K562 (cell line): ENCODE results near the gene PANX1. TPM values are rescaled to one million over a fixed set of nuclear protein-coding genes. Genes with fewer than 3 reads are reported as not detected.

ENCODE experiments used
- ATAC-seq: fragments of 200-7000 bp; cut with Tn5 transposase; 3 replicates; pipeline ENCODE4 v1.9.1; 2020; ENCODE audit warnings: moderate library complexity
- BruUV-seq: library from RNA; stranded (reverse); fragments of 400-500 nt; replicated peaks from 2 replicates; lab custom pipeline; 2021; lab: Mats Ljungman, UMichigan
- CTCF ChIA-PET: fragments of 300-600 bp; formaldehyde crosslinking; extraction: SDS; loops from one replicate; lab custom pipeline; 2021; ENCODE audit warnings: low intra/inter-chr PET ratio; lab: Yijun Ruan, JAX
- POLR2A ChIA-PET: fragments of 300-600, 350-650 bp; sonication (Branson Sonifier 250); formaldehyde crosslinking; extraction: SDS; loops from one replicate; lab custom pipeline; 2021; ENCODE audit warnings: antibody characterized with exemption, inconsistent platforms; lab: Yijun Ruan, JAX
- DNase-seq, 4 experiments: peaks; one replicate each; pipeline versions ENCODE4 v3.0.0 to v3.0.0-alpha.2; 2011 to 2018; ENCODE audit warnings: low spot score in 3 of 4, mixed read lengths in 3 of 4; ENCODE audit errors: extremely low read depth in 1 of 4
- FAIRE-seq: peaks from 2 replicates; lab custom pipeline; 2011; peaks lifted over from hg19 to GRCh38; lab: Jason Lieb, UNC
- H2AFZ ChIP-seq: 2 replicates; pipeline ENCODE4 v1.6.0; 2011; ENCODE audit warnings: low read depth, low read length, control low read depth, inconsistent platforms
- H3K27ac ChIP-seq: fragments of 200-600 bp; 3 replicates; pipeline ENCODE4 v1.8.0; 2011; ENCODE audit warnings: low read depth, mild to moderate bottlenecking, control low read depth, inconsistent platforms, low read length, moderate library complexity, mixed read lengths; ENCODE audit errors: extremely low read depth
- H3K27me3 ChIP-seq, 2 experiments: fragments of 300-600 bp in 1 of 2; 2 replicates in 1 of 2; 3 replicates in 1 of 2; pipeline versions ENCODE4 v1.6.0 to v1.8.0; 2011; ENCODE audit warnings: inconsistent platforms in 2 of 2, low read length in 2 of 2, mild to moderate bottlenecking in 1 of 2, mixed read lengths in 1 of 2, moderate library complexity in 1 of 2; ENCODE audit not compliant: control insufficient read depth in 2 of 2, insufficient read depth in 2 of 2
- H3K36me3 ChIP-seq: fragments of 300-600 bp; 3 replicates; pipeline ENCODE4 v1.8.0; 2011; ENCODE audit warnings: mild to moderate bottlenecking, low read length, inconsistent platforms; ENCODE audit not compliant: control insufficient read depth, insufficient read depth
- H3K4me1 ChIP-seq, 2 experiments: fragments of 200-600 bp in 1 of 2; replicated peaks in 1 of 2; 2 replicates in 1 of 2; 3 replicates in 1 of 2; pipeline versions ENCODE4 v1.5.1 to v1.8.0; 2011; ENCODE audit warnings: inconsistent platforms in 2 of 2, low read length in 2 of 2, mild to moderate bottlenecking in 1 of 2, mixed read lengths in 1 of 2, moderate library complexity in 1 of 2; ENCODE audit not compliant: control insufficient read depth in 2 of 2, insufficient read depth in 2 of 2
- H3K4me2 ChIP-seq: 2 replicates; pipeline ENCODE4 v1.6.1; 2011; ENCODE audit warnings: low read length, control low read depth, inconsistent platforms, mixed read lengths; ENCODE audit not compliant: insufficient read depth
- H3K4me3 ChIP-seq: fragments of 200-600 bp; sonication (generic), shearing (Covaris generic); 2 replicates; pipeline ENCODE4 v1.5.1; 2016; ENCODE audit warnings: control low read depth, inconsistent platforms
- H3K79me2 ChIP-seq: fragments of 200-600 bp; 3 replicates; pipeline ENCODE4 v1.8.0; 2011; ENCODE audit warnings: low read length, inconsistent platforms; ENCODE audit not compliant: control insufficient read depth, insufficient read depth
- H3K9ac ChIP-seq, 2 experiments: 2 replicates each; pipeline versions ENCODE4 v1.6.0 to v1.6.1; 2011; ENCODE audit warnings: low read depth in 2 of 2, low read length in 2 of 2, control low read depth in 1 of 2, inconsistent platforms in 1 of 2, mild to moderate bottlenecking in 1 of 2, mixed read lengths in 1 of 2; ENCODE audit not compliant: insufficient read depth in 1 of 2
- H3K9me1 ChIP-seq: one replicate; pipeline ENCODE4 v1.6.0; 2011; ENCODE audit warnings: inconsistent platforms, mild to moderate bottlenecking, low read length, moderate library complexity; ENCODE audit not compliant: control insufficient read depth, insufficient read depth
- H3K9me3 ChIP-seq: replicated peaks from 2 replicates; pipeline ENCODE4 v1.5.1; 2011; ENCODE audit warnings: low read depth, low read length, inconsistent platforms; ENCODE audit not compliant: control insufficient read depth, insufficient read depth
- H4K20me1 ChIP-seq: replicated peaks from 2 replicates; pipeline ENCODE4 v1.6.1; 2011; ENCODE audit warnings: low read length, inconsistent platforms, mixed read lengths; ENCODE audit not compliant: control insufficient read depth, insufficient read depth
- DPF2 ChIP-seq: fragments of 450-650 bp; IDR thresholded peaks from 2 replicates; pipeline ENCODE4 v1.6.1; 2016
- ESRRA ChIP-seq: fragments of 450-650 bp; IDR thresholded peaks from 2 replicates; pipeline ENCODE4 v1.6.1; 2014; ENCODE audit warnings: low read depth, mild to moderate bottlenecking, moderate library complexity, borderline replicate concordance
- HNRNPUL1 ChIP-seq: fragments of 200-400 bp; formaldehyde crosslinking; IDR thresholded peaks from 2 replicates; pipeline ENCODE4 v1.6.1; 2017; ENCODE audit warnings: low read length
- MTF1 ChIP-seq: fragments of 250-450 bp; sonication (Bioruptor Pico); IDR thresholded peaks from 2 replicates; pipeline ENCODE4 v1.9.0; 2021; ENCODE audit warnings: moderate library complexity, mild to moderate bottlenecking, inconsistent platforms, borderline replicate concordance
- POLR2A ChIP-seq: fragments of 450-650 bp; conservative IDR thresholded peaks from 2 replicates; pipeline ENCODE4 v1.6.1; 2016
- STAG1 ChIP-seq: sonication (generic); formaldehyde crosslinking; IDR thresholded peaks from 2 replicates; pipeline ENCODE4 v1.5.0; 2020; ENCODE audit warnings: missing genetic modification reagents, borderline replicate concordance
- ZNF24 ChIP-seq: fragments of 450-650 bp; IDR thresholded peaks from 2 replicates; pipeline ENCODE4 v1.6.1; 2016
- ZNF384 ChIP-seq: IDR thresholded peaks from 2 replicates; pipeline ENCODE4 v1.6.1; 2012; ENCODE audit warnings: low read depth, low read length, improper control_type of control experiment
- ZNF551 ChIP-seq: fragments of 250-450 bp; sonication (Bioruptor Pico); IDR thresholded peaks from 2 replicates; pipeline ENCODE4 v1.5.0; 2021; ENCODE audit warnings: mild to moderate bottlenecking, moderate library complexity
- WGBS: fragments of 100-300 bp; shearing (Covaris generic); methylation state at CpG from one replicate; pipeline ENCODE4 v1.1.6; 2016; ENCODE audit warnings: low coverage, mixed read lengths; ENCODE audit not compliant: insufficient coverage; ENCODE audit errors: missing lambda C conversion rate; 5-methylcytosine and 5-hydroxymethylcytosine counted together
- in situ Hi-C: fragments of 300-500 bp; cut with MboI; formaldehyde crosslinking; loops from 4 replicates; pipeline ENCODE4 v1.15.0; 2018; ENCODE audit warnings: inconsistent platforms, mixed read lengths
- intact Hi-C: fragments of 100-400 bp; cut with micrococcal nuclease; formaldehyde crosslinking; loops from 2 replicates; pipeline ENCODE4 v1.14.2; 2022
- polyA plus RNA-seq, 8 experiments: library from polyadenylated mRNA; depleted of rRNA in 4 of 8; stranded (reverse) in 5 of 8; unstranded in 3 of 8; fragments of >200 nt; fragmentation: Nextera tagmentation in 2 of 8; fragmentation: Illumina TruSeq in 1 of 8; extraction: Ambion mirVana in 2 of 8; extraction: Trizol in 1 of 8; gene quantifications; 2 replicates each; pipeline versions ENCODE4 v1.2.1 to v1.2.3, GENCODE V29; 2011 to 2014; ENCODE audit warnings: inconsistent platforms in 1 of 8, missing spikeins in 1 of 8
- total RNA-seq, 7 experiments: library from RNA; depleted of rRNA in 6 of 7; stranded (reverse); fragments of >200 nt in 6 of 7; fragmentation: Illumina TruSeq in 2 of 7; extraction: Trizol in 2 of 7; gene quantifications; 2 replicates each; pipeline versions ENCODE4 v1.2.1 to v1.2.3, GENCODE V29; 2011 to 2021; ENCODE audit warnings: low replicate concordance in 1 of 7
- TF ChIP-seq, protein P1 (sequence below): sonication (generic); formaldehyde crosslinking; IDR thresholded peaks from 2 replicates; pipeline ENCODE4 v1.8.0; 2023; ENCODE audit warnings: missing genetic modification reagents, mild to moderate bottlenecking, borderline replicate concordance
- TF ChIP-seq, protein P2 (sequence below): IDR thresholded peaks from 2 replicates; pipeline ENCODE4 v1.6.1; 2012; ENCODE audit warnings: low read depth, low read length, improper control_type of control experiment, borderline replicate concordance
- TF ChIP-seq, protein P3 (sequence below): sonication (generic); formaldehyde crosslinking; IDR thresholded peaks from 2 replicates; pipeline ENCODE4 v1.8.0; 2022; ENCODE audit warnings: mild to moderate bottlenecking, missing genetic modification reagents

The PANX1 gene
- total and polyA plus RNA-seq, 9 of the 15 experiments (the other 6 are each of a cell fraction or from before 2014, with no cell fraction given), result 1.9 to 14.8 (median 10.1) TPM

DNA sequence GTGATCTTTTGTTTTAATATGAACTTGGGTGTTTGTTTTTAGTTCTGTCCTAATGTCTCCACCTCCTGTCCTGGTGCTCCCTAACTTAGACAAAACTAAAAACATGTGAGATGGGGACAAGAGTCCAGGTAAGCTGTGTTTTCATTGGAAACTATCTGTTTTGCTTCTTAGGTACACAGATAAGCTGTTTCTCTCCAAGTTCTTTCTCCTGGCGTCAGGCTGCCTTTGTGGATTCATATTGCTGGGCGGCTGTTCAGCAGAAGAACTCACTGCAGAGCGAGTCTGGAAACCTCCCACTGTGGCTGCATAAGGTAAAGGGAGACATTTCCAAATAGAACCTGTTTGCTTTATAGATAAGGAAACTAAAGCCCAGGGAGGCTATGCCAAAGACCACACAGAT lies 24.7 kb downstream of the PANX1 start:
- Histone ChIP-seq H3K4me2 (no peak overlapping the region), H2AFZ (no peak overlapping the region), H3K9ac (no peak overlapping the region), H3K9me3 (no peaks in the 10 kb centered on the region), H3K27ac (no peak overlapping the region), H3K27me3 (no peaks in the 10 kb centered on the region), H3K4me1 (peaks cover 12 to 32% of the 10 kb centered on the region in 2 experiments), H3K79me2 (peaks cover 29% of the 10 kb centered on the region), H3K9me1 (peaks cover 3% of the 10 kb centered on the region), H3K4me3 (no peak overlapping the region), H3K36me3 (no peaks in the 10 kb centered on the region; the same call in 2 of the 3 replicates), H4K20me1 (peaks cover 14% of the 10 kb centered on the region)
- FAIRE-seq (no peak), DNase-seq (no peak), ATAC-seq (no peak)
- CTCF ChIA-PET, result no interaction called here
- POLR2A ChIA-PET, result interaction anchor here (2.1 kb wide), 1 partner anchor 11 kb away, joined by 5 read pairs; no protein-coding TSS in a partner anchor
- 74% methylated on average over 3 of the region's 3 CpGs for WGBS
- in situ Hi-C loops, result no loop called here
- TF ChIP-seq, protein P1, sequence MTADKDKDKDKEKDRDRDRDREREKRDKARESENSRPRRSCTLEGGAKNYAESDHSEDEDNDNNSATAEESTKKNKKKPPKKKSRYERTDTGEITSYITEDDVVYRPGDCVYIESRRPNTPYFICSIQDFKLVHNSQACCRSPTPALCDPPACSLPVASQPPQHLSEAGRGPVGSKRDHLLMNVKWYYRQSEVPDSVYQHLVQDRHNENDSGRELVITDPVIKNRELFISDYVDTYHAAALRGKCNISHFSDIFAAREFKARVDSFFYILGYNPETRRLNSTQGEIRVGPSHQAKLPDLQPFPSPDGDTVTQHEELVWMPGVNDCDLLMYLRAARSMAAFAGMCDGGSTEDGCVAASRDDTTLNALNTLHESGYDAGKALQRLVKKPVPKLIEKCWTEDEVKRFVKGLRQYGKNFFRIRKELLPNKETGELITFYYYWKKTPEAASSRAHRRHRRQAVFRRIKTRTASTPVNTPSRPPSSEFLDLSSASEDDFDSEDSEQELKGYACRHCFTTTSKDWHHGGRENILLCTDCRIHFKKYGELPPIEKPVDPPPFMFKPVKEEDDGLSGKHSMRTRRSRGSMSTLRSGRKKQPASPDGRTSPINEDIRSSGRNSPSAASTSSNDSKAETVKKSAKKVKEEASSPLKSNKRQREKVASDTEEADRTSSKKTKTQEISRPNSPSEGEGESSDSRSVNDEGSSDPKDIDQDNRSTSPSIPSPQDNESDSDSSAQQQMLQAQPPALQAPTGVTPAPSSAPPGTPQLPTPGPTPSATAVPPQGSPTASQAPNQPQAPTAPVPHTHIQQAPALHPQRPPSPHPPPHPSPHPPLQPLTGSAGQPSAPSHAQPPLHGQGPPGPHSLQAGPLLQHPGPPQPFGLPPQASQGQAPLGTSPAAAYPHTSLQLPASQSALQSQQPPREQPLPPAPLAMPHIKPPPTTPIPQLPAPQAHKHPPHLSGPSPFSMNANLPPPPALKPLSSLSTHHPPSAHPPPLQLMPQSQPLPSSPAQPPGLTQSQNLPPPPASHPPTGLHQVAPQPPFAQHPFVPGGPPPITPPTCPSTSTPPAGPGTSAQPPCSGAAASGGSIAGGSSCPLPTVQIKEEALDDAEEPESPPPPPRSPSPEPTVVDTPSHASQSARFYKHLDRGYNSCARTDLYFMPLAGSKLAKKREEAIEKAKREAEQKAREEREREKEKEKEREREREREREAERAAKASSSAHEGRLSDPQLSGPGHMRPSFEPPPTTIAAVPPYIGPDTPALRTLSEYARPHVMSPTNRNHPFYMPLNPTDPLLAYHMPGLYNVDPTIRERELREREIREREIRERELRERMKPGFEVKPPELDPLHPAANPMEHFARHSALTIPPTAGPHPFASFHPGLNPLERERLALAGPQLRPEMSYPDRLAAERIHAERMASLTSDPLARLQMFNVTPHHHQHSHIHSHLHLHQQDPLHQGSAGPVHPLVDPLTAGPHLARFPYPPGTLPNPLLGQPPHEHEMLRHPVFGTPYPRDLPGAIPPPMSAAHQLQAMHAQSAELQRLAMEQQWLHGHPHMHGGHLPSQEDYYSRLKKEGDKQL (CRISPR knock-in tag), result no peak
- TF ChIP-seq, protein P2, sequence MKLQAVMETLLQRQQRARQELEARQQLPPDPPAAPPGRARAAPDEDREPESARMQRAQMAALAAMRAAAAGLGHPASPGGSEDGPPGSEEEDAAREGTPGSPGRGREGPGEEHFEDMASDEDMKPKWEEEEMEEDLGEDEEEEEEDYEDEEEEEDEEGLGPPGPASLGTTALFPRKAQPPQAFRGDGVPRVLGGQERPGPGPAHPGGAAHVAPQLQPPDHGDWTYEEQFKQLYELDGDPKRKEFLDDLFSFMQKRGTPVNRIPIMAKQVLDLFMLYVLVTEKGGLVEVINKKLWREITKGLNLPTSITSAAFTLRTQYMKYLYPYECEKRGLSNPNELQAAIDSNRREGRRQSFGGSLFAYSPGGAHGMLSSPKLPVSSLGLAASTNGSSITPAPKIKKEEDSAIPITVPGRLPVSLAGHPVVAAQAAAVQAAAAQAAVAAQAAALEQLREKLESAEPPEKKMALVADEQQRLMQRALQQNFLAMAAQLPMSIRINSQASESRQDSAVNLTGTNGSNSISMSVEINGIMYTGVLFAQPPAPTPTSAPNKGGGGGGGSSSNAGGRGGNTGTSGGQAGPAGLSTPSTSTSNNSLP, result no peak
- TF ChIP-seq DPF2, result no peak
- no peak for TF ChIP-seq ZNF24
- no peak for TF ChIP-seq ESRRA
- TF ChIP-seq POLR2A, result no peak
- no peak for TF ChIP-seq ZNF551 (CRISPR knock-in tag)
- TF ChIP-seq MTF1, result no peak
- no peak for TF ChIP-seq ZNF384
- TF ChIP-seq HNRNPUL1, result no peak
- TF ChIP-seq STAG1 (CRISPR knock-in tag), result no peak
- TF ChIP-seq, protein P3, sequence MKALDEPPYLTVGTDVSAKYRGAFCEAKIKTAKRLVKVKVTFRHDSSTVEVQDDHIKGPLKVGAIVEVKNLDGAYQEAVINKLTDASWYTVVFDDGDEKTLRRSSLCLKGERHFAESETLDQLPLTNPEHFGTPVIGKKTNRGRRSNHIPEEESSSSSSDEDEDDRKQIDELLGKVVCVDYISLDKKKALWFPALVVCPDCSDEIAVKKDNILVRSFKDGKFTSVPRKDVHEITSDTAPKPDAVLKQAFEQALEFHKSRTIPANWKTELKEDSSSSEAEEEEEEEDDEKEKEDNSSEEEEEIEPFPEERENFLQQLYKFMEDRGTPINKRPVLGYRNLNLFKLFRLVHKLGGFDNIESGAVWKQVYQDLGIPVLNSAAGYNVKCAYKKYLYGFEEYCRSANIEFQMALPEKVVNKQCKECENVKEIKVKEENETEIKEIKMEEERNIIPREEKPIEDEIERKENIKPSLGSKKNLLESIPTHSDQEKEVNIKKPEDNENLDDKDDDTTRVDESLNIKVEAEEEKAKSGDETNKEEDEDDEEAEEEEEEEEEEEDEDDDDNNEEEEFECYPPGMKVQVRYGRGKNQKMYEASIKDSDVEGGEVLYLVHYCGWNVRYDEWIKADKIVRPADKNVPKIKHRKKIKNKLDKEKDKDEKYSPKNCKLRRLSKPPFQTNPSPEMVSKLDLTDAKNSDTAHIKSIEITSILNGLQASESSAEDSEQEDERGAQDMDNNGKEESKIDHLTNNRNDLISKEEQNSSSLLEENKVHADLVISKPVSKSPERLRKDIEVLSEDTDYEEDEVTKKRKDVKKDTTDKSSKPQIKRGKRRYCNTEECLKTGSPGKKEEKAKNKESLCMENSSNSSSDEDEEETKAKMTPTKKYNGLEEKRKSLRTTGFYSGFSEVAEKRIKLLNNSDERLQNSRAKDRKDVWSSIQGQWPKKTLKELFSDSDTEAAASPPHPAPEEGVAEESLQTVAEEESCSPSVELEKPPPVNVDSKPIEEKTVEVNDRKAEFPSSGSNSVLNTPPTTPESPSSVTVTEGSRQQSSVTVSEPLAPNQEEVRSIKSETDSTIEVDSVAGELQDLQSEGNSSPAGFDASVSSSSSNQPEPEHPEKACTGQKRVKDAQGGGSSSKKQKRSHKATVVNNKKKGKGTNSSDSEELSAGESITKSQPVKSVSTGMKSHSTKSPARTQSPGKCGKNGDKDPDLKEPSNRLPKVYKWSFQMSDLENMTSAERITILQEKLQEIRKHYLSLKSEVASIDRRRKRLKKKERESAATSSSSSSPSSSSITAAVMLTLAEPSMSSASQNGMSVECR, result no peak
- intact Hi-C loops, result no loop called here
- BruUV-seq, result no TSS peak
